HCT116 (cell line): ENCODE measurements around the gene TMEM59L. TPM values are rescaled to one million over a fixed set of nuclear protein-coding genes. Genes with fewer than 3 reads are reported as not detected.

Source experiments
- ATAC-seq: fragments of 200-7000 bp; cut with Tn5 transposase; 2 replicates; pipeline ENCODE4 v1.9.1; 2020; ENCODE audit warnings: mild to moderate bottlenecking, moderate library complexity
- BruUV-seq: library from RNA; stranded (reverse); fragments of 400-500 nt; replicated peaks from 2 replicates; lab custom pipeline; 2021; lab: Mats Ljungman, UMichigan
- CTCF ChIA-PET: fragments of 300-600 bp; sonication (Branson Sonifier 250); formaldehyde crosslinking; loops from one replicate; lab custom pipeline; 2021; ENCODE audit warnings: antibody characterized with exemption; lab: Charles Lee
- POLR2A ChIA-PET: fragments of 300-600, 350-600 bp; sonication (Branson Sonifier 250); formaldehyde crosslinking; loops from one replicate; lab custom pipeline; 2021; ENCODE audit warnings: antibody characterized with exemption; lab: Charles Lee
- RAD21 ChIA-PET, 2 experiments: fragments of 300-600 bp; sonication (Branson Sonifier 250); formaldehyde crosslinking; loops; one replicate each; lab custom pipeline; 2023; ENCODE audit warnings: low total read pairs in 2 of 2; ENCODE audit not compliant: uncharacterized antibody in 2 of 2, unreplicated experiment in 2 of 2, low non-redundant PET in 1 of 2; lab: Charles Lee
- DNase-seq: peaks from one replicate; pipeline ENCODE4 v3.0.0-alpha.2; 2010; ENCODE audit warnings: low read depth, low spot score
- H2AFZ ChIP-seq: fragments of 200-600 bp; shearing (Covaris generic), sonication (generic); 2 replicates; pipeline ENCODE4 v1.6.1; 2017; ENCODE audit warnings: low read depth, mixed run types, mixed read lengths, antibody characterized with exemption, low read length; ENCODE audit not compliant: poor library complexity, severe bottlenecking
- H3K27ac ChIP-seq: 2 replicates; pipeline ENCODE4 v1.5.1; 2012; ENCODE audit warnings: low read depth, low read length
- H3K27me3 ChIP-seq: fragments of 200-600 bp; sonication (generic); 2 replicates; pipeline ENCODE4 v1.6.1; 2016; ENCODE audit warnings: mixed run types, low read length, mixed read lengths; ENCODE audit not compliant: insufficient read depth
- H3K36me3 ChIP-seq, 2 experiments: fragments of 200-500 bp in 1 of 2; fragments of 200-600 bp in 1 of 2; sonication (Bioruptor generic) in 1 of 2; sonication (generic) in 1 of 2; 2 replicates each; pipeline versions ENCODE4 v1.5.1 to v1.6.1; 2014 to 2016; ENCODE audit warnings: low read length in 2 of 2, inconsistent platforms in 1 of 2, mixed read lengths in 1 of 2, mixed run types in 1 of 2; ENCODE audit not compliant: insufficient read depth in 2 of 2, control insufficient read depth in 1 of 2
- H3K4me1 ChIP-seq, 2 experiments: fragments of 200-600 bp in 1 of 2; sonication (generic) in 1 of 2; 2 replicates each; pipeline versions ENCODE4 v1.5.1 to v1.6.1; 2012 to 2017; ENCODE audit warnings: low read length in 2 of 2, inconsistent platforms in 1 of 2, mild to moderate bottlenecking in 1 of 2, mixed read lengths in 1 of 2, mixed run types in 1 of 2, moderate library complexity in 1 of 2; ENCODE audit not compliant: insufficient read depth in 2 of 2, control insufficient read depth in 1 of 2
- H3K4me2 ChIP-seq: fragments of 200-600 bp; sonication (generic); 2 replicates; pipeline ENCODE4 v1.6.1; 2017; ENCODE audit warnings: mixed run types, low read length, mixed read lengths
- H3K4me3 ChIP-seq, 2 experiments: fragments of 200-600 bp in 1 of 2; sonication (generic) in 1 of 2; replicated peaks in 1 of 2; 2 replicates each; pipeline ENCODE4 v1.5.1; 2011 to 2016; ENCODE audit warnings: low read length in 2 of 2, control low read depth in 1 of 2, low read depth in 1 of 2, mild to moderate bottlenecking in 1 of 2, mixed read lengths in 1 of 2, mixed run types in 1 of 2
- H3K79me2 ChIP-seq: fragments of 200-600 bp; sonication (generic); 2 replicates; pipeline ENCODE4 v1.6.1; 2017; ENCODE audit warnings: mild to moderate bottlenecking, mixed run types, low read length, moderate library complexity, mixed read lengths; ENCODE audit not compliant: insufficient read depth
- H3K9ac ChIP-seq: fragments of 200-600 bp; sonication (generic); 2 replicates; pipeline ENCODE4 v1.6.1; 2016; ENCODE audit warnings: low read length, mixed read lengths
- H3K9me2 ChIP-seq: fragments of 200-600 bp; sonication (generic), shearing (Covaris generic); 2 replicates; pipeline ENCODE4 v1.6.1; 2017; ENCODE audit warnings: mixed run types, mild to moderate bottlenecking, moderate library complexity; ENCODE audit not compliant: insufficient read depth
- H3K9me3 ChIP-seq, 2 experiments: fragments of 200-500 bp in 1 of 2; fragments of 200-600 bp in 1 of 2; sonication (Bioruptor generic) in 1 of 2; sonication (generic) in 1 of 2; 2 replicates each; pipeline ENCODE4 v1.6.1; 2014 to 2017; ENCODE audit warnings: low read length in 2 of 2, mixed read lengths in 2 of 2, inconsistent platforms in 1 of 2, low read depth in 1 of 2, mild to moderate bottlenecking in 1 of 2, mixed run types in 1 of 2, moderate library complexity in 1 of 2; ENCODE audit not compliant: control insufficient read depth in 1 of 2, insufficient read depth in 1 of 2
- H4K20me1 ChIP-seq: fragments of 200-600 bp; sonication (generic), shearing (Covaris generic); 2 replicates; pipeline ENCODE4 v1.6.1; 2017; ENCODE audit warnings: mixed run types, mild to moderate bottlenecking, moderate library complexity; ENCODE audit not compliant: insufficient read depth
- ATF3 ChIP-seq: IDR thresholded peaks from 2 replicates; pipeline ENCODE4 v1.6.1; 2012
- CBX3 ChIP-seq: IDR thresholded peaks from 2 replicates; pipeline ENCODE4 v1.6.1; 2012; ENCODE audit warnings: low read depth
- CEBPB ChIP-seq: IDR thresholded peaks from 2 replicates; pipeline ENCODE4 v1.6.1; 2012; ENCODE audit warnings: low read depth
- CTCF ChIP-seq, 3 experiments: fragments of 200-600 bp in 1 of 3; sonication (generic) in 1 of 3; IDR thresholded peaks in 2 of 3; conservative IDR thresholded peaks in 1 of 3; 2 replicates each; pipeline ENCODE4 v1.5.1; 2012 to 2017; ENCODE audit warnings: low read depth in 2 of 3, low read length in 2 of 3, antibody characterized with exemption in 1 of 3, borderline replicate concordance in 1 of 3, control low read depth in 1 of 3, mild to moderate bottlenecking in 1 of 3, mixed read lengths in 1 of 3, mixed run types in 1 of 3, moderate library complexity in 1 of 3; ENCODE audit not compliant: insufficient read depth in 1 of 3
- EGR1 ChIP-seq: IDR thresholded peaks from 2 replicates; pipeline ENCODE4 v1.6.1; 2012; ENCODE audit warnings: low read depth
- ELF1 ChIP-seq: IDR thresholded peaks from 2 replicates; pipeline ENCODE4 v1.6.1; 2012; ENCODE audit warnings: low read depth, borderline replicate concordance
- FOSL1 ChIP-seq: IDR thresholded peaks from 2 replicates; pipeline ENCODE4 v1.6.1; 2012; ENCODE audit warnings: low read depth
- MAX ChIP-seq: IDR thresholded peaks from 2 replicates; pipeline ENCODE4 v1.6.1; 2012
- POLR2AphosphoS5 ChIP-seq: IDR thresholded peaks from 2 replicates; pipeline ENCODE4 v1.6.1; 2011; ENCODE audit warnings: mild to moderate bottlenecking, low read depth, low read length, moderate library complexity
- RAD21 ChIP-seq: IDR thresholded peaks from 2 replicates; pipeline ENCODE4 v1.6.1; 2012; ENCODE audit warnings: low read depth, mild to moderate bottlenecking
- SIN3A ChIP-seq: IDR thresholded peaks from 2 replicates; pipeline ENCODE4 v1.6.1; 2012; ENCODE audit warnings: low read depth
- SP1 ChIP-seq: IDR thresholded peaks from 2 replicates; pipeline ENCODE4 v1.6.1; 2012; ENCODE audit warnings: low read depth
- SRF ChIP-seq: IDR thresholded peaks from 2 replicates; pipeline ENCODE4 v1.6.1; 2012; ENCODE audit warnings: low read depth
- TCF7L2 ChIP-seq: IDR thresholded peaks from 2 replicates; pipeline ENCODE4 v1.7.0; 2011; ENCODE audit warnings: borderline replicate concordance, inconsistent platforms; ENCODE audit not compliant: insufficient read depth, insufficient read length; ENCODE audit errors: extremely low read depth
- YY1 ChIP-seq: IDR thresholded peaks from 2 replicates; pipeline ENCODE4 v1.6.1; 2011; ENCODE audit warnings: low read length, low read depth, moderate library complexity, mild to moderate bottlenecking; ENCODE audit not compliant: insufficient replicate concordance; ENCODE audit errors: extremely low read depth
- ZBTB33 ChIP-seq: IDR thresholded peaks from 2 replicates; pipeline ENCODE4 v1.6.1; 2011; ENCODE audit warnings: mild to moderate bottlenecking, low read length, moderate library complexity; ENCODE audit not compliant: insufficient replicate concordance; ENCODE audit errors: extremely low read depth
- ZFX ChIP-seq: fragments of 450-650 bp; IDR thresholded peaks from 2 replicates; pipeline ENCODE4 v1.6.1; 2017
- intact Hi-C: fragments of 100-400 bp; cut with micrococcal nuclease; formaldehyde crosslinking; loops from 2 replicates; pipeline ENCODE4 v1.10.0; 2022
- total RNA-seq: library from RNA; stranded (reverse); gene quantifications from one replicate; pipeline ENCODE4 v1.2.1, GENCODE V29; 2021; ENCODE audit not compliant: unreplicated experiment

Gene TMEM59L
- total RNA-seq, 1 experiment from 2014 or later = 14.3 TPM

GRCh38 chr19:18660939-18661670 lies 48.4 kb downstream of the TMEM59L start:
- Histone ChIP-seq H3K4me2 (0 out of 2 replicates have a peak overlapping the region, but pooled peaks have one; percentile 72), H3K9me2 (no peaks in the 10 kb centered on the region), H3K4me3 (no peak overlapping the region), H2AFZ (no peak overlapping the region), H3K9ac (peak overlapping the region; percentile 49; the same call in 1 of the 2 replicates), H3K79me2 (peaks cover 4% of the 10 kb centered on the region; the same call in 1 of the 2 replicates), H3K27me3 (no peaks in the 10 kb centered on the region), H4K20me1 (no peaks in the 10 kb centered on the region), H3K27ac (no peak overlapping the region), H3K4me1 (peaks cover 16 to 33% of the 10 kb centered on the region in 2 experiments), H3K36me3 (no peaks in the 10 kb centered on the region), H3K9me3 (no peaks in the 10 kb centered on the region)
- ChIA-PET CTCF (no interaction called here), RAD21 (no interaction called here), POLR2A (no interaction called here)
- no peak for DNase-seq
- intact Hi-C loops = no loop called here
- ATAC-seq = no peak
- BruUV-seq = no TSS peak
- no peak for TF ChIP-seq RAD21
- TF ChIP-seq POLR2AphosphoS5 = no peak
- TF ChIP-seq CEBPB = no peak
- TF ChIP-seq ATF3 = no peak
- TF ChIP-seq EGR1 = no peak
- no peak for TF ChIP-seq YY1
- no peak for TF ChIP-seq TCF7L2
- no peak for TF ChIP-seq FOSL1
- no peak for TF ChIP-seq SIN3A
- no peak for TF ChIP-seq ZBTB33
- no peak for TF ChIP-seq CBX3
- no peak for TF ChIP-seq MAX
- no peak for TF ChIP-seq ZFX
- TF ChIP-seq ELF1 = no peak
- no peak for TF ChIP-seq SP1
- TF ChIP-seq SRF = no peak
- TF ChIP-seq CTCF (IDR thresholded peaks at IDR 0.05 in 2 of 3, conservative IDR thresholded peaks at IDR 0.05 in 1 of 3; ENCODE audit: borderline replicate concordance in 1 of 3, insufficient read depth in 1 of 3, low read depth in 2 of 3, low read length in 2 of 3) = no peak
